ENCODE data around the gene HSPB3. TPM values are rescaled to one million over a fixed set of nuclear protein-coding genes. Genes with fewer than 3 reads are reported as not detected.

HSPB3 gene
- total and polyA plus RNA-seq, 2 of the 4 experiments (the other 2 are of a cell fraction) = 0.31 to 0.54 TPM

DNA sequence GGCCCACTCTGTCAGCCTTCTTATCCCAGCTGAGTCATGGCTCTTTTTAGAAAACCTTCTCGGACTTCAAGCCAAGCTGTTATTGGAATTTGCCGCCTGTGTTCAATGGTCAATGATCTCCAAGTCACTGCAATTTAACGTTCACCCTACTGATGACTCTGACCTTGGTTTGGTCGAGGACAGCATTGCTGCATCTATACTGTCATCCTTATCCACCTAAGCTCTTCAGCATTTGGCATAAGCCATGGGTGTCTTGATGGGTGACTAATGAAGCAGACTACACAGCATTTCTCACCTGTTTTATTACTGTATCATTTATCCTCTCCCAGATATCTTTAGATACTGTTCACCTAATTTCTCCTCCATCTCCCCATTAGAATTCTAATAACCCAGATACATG, 5.6 kb upstream of the HSPB3 start:
- ChIA-PET POLR2A (ENCODE audit: unreplicated experiment) (no interaction called here), CTCF (interaction anchor here (1.2 kb wide), 1 partner anchor 39 kb away, joined by 3 read pairs; no protein-coding TSS in a partner anchor)
- Histone ChIP-seq H3K79me1 (ENCODE audit: low read depth in 1 of 2, low read length in 2 of 2) (no peaks in the 10 kb centered on the region), H3K4me1 (ENCODE audit: control insufficient read depth, insufficient read depth, low read length) (peaks cover 2% of the 10 kb centered on the region; the same call in 1 of the 2 replicates), H3K14ac (replicated peaks; ENCODE audit: low read depth, low read length) (no peak overlapping the region), H2BK20ac (ENCODE audit: low read depth, low read length) (no peak overlapping the region), H3K4me2 (ENCODE audit: low read depth, low read length) (no peak overlapping the region), H3K23ac (ENCODE audit: low read depth, low read length) (no peak overlapping the region), H4K8ac (ENCODE audit: low read depth in 2 of 2, low read length in 2 of 2) (no peak overlapping the region), H2AK5ac (ENCODE audit: low read depth, low read length) (0 out of 2 replicates have a peak overlapping the region, but pooled peaks have one; percentile 39), H2BK15ac (ENCODE audit: low read depth, low read length) (no peak overlapping the region), H4K91ac (ENCODE audit: insufficient read depth, low read depth, low read length) (no peak overlapping the region), H2BK5ac (ENCODE audit: low read depth, low read length, poor library complexity, severe bottlenecking) (no peak overlapping the region), H4K5ac (ENCODE audit: low read depth, low read length) (no peak overlapping the region), H3K9me3 (ENCODE audit: control insufficient read depth, insufficient read depth, low read length) (no peaks in the 10 kb centered on the region), H4K20me1 (ENCODE audit: insufficient read depth, low read length) (no peaks in the 10 kb centered on the region), H3K18ac (ENCODE audit: low read depth, low read length) (no peak overlapping the region), H3K4me3 (ENCODE audit: insufficient read depth, low read depth, low read length) (no peak overlapping the region), H2AFZ (replicated peaks; ENCODE audit: low read length, poor library complexity) (peak overlapping the region; percentile 33), H3K36me3 (ENCODE audit: control insufficient read depth, insufficient read depth, low read length) (no peaks in the 10 kb centered on the region), H3K27me3 (ENCODE audit: control insufficient read depth, insufficient read depth, low read length) (peaks cover 5% of the 10 kb centered on the region; the same call in 1 of the 2 replicates), H2BK120ac (ENCODE audit: low read depth, low read length) (no peak overlapping the region), H2AK9ac (replicated peaks; ENCODE audit: low read depth, low read length, poor library complexity) (no peak overlapping the region), H3K9ac (ENCODE audit: low read depth, low read length) (no peak overlapping the region), H3K56ac (ENCODE audit: extremely low read depth, insufficient read depth, low read length) (no peak overlapping the region), H3K4ac (ENCODE audit: low read depth, low read length) (no peak overlapping the region), H3K27ac (ENCODE audit: insufficient read depth, low read length) (no peak overlapping the region), H3K9me1 (ENCODE audit: insufficient read depth, low read length) (no peaks in the 10 kb centered on the region)
- dilution Hi-C loops (cut with HindIII; ENCODE audit: low sequenced_read_pairs, unreplicated experiment) (no loop called here), in situ Hi-C loops (cut with MboI; ENCODE audit: low sequenced_read_pairs) (loop anchor here (5.0 kb wide), 1 partner anchor 32 kb away; no protein-coding TSS in a partner anchor), intact Hi-C loops (cut with micrococcal nuclease) (loop anchor here (10.0 kb wide), 1 partner anchor 415 kb away; no protein-coding TSS in a partner anchor)
- WGBS, 2 experiments (ENCODE audit: extremely low coverage in 2 of 2, insufficient read length in 1 of 2) = no CpG with 5 or more reads among the region's 4 CpGs
- no peak for DNase-seq
- ATAC-seq (ENCODE audit: low read depth) = no peak
- TF ChIP-seq, protein P1, sequence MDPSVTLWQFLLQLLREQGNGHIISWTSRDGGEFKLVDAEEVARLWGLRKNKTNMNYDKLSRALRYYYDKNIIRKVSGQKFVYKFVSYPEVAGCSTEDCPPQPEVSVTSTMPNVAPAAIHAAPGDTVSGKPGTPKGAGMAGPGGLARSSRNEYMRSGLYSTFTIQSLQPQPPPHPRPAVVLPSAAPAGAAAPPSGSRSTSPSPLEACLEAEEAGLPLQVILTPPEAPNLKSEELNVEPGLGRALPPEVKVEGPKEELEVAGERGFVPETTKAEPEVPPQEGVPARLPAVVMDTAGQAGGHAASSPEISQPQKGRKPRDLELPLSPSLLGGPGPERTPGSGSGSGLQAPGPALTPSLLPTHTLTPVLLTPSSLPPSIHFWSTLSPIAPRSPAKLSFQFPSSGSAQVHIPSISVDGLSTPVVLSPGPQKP (IDR thresholded peaks at IDR 0.05; ENCODE audit: borderline replicate concordance, low read depth, low read length) = no peak
- TF ChIP-seq CTCF (conservative IDR thresholded peaks at IDR 0.05; ENCODE audit: low read depth, low read length) (no peak), CHD1 (IDR thresholded peaks at IDR 0.05; ENCODE audit: low read depth, low read length) (no peak), RCOR1 (IDR thresholded peaks at IDR 0.05; ENCODE audit: insufficient replicate concordance, low read length) (no peak), MAZ (IDR thresholded peaks at IDR 0.05; ENCODE audit: borderline replicate concordance, low read depth, low read length) (no peak), RAD21 (IDR thresholded peaks at IDR 0.05; ENCODE audit: low read length) (no peak), SMC3 (IDR thresholded peaks at IDR 0.05; ENCODE audit: low read depth, low read length) (no peak), MAFK (IDR thresholded peaks at IDR 0.05; ENCODE audit: low read depth, low read length) (no peak)
- TF ChIP-seq, protein P2, sequence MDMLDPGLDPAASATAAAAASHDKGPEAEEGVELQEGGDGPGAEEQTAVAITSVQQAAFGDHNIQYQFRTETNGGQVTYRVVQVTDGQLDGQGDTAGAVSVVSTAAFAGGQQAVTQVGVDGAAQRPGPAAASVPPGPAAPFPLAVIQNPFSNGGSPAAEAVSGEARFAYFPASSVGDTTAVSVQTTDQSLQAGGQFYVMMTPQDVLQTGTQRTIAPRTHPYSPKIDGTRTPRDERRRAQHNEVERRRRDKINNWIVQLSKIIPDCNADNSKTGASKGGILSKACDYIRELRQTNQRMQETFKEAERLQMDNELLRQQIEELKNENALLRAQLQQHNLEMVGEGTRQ (IDR thresholded peaks at IDR 0.05; ENCODE audit: low read depth, low read length) = no peak
- BruUV-seq (replicated peaks) = no TSS peak
